ENCODE measurements around the gene ZNF398. TPM values are rescaled to one million over a fixed set of nuclear protein-coding genes. Genes with fewer than 3 reads are reported as not detected.

ZNF398 gene
- total and polyA plus RNA-seq, 9 donors = 7.0 to 10.6 (median 8.5) TPM

GRCh38 chr7:149196151-149196704 is 49.0 kb downstream of the ZNF398 start:
- H3K27ac ChIP-seq (ENCODE audit: low read length) = peak overlapping the region; percentile 51
- WGBS (ENCODE audit: insufficient coverage) = 0% methylated on average over 7 of the region's 17 CpGs
- H3K27me3 ChIP-seq (ENCODE audit: control insufficient read depth, insufficient read depth, low read length) = peaks cover 3% of the 10 kb centered on the region
- no peaks in the 10 kb centered on the region for H3K9me3 ChIP-seq (replicated peaks; ENCODE audit: control insufficient read depth, low read depth, low read length)
- peaks cover 17% of the 10 kb centered on the region for H3K4me1 ChIP-seq (ENCODE audit: control insufficient read depth, insufficient read depth, low read length)
- no peak for DNase-seq
- H3K4me3 ChIP-seq (ENCODE audit: low read length) = peak overlapping the region; percentile 75
- peaks cover 33% of the 10 kb centered on the region for H3K36me3 ChIP-seq (ENCODE audit: control insufficient read depth, insufficient read depth, low read length)

- WGBS (ENCODE audit: insufficient coverage) = 17% methylated on average over 5 of the region's 7 CpGs
- peaks cover 17% of the 10 kb centered on the region for H3K4me1 ChIP-seq (ENCODE audit: control insufficient read depth, insufficient read depth, low read length)
- peak overlapping the region; percentile 20 for H3K27ac ChIP-seq (ENCODE audit: low read length)
- no peak for DNase-seq
- H3K9me3 ChIP-seq (replicated peaks; ENCODE audit: control insufficient read depth, low read depth, low read length) = no peaks in the 10 kb centered on the region
- peaks cover 38% of the 10 kb centered on the region for H3K36me3 ChIP-seq (ENCODE audit: control insufficient read depth, insufficient read depth, low read length)
- H3K27me3 ChIP-seq (ENCODE audit: control insufficient read depth, insufficient read depth, low read length) = peaks cover under 1% of the 10 kb centered on the region
- peak overlapping the region; percentile 75 for H3K4me3 ChIP-seq (ENCODE audit: low read length)
Measured at GRCh38 chr7:149196705-149197171, 49.5 kb downstream of the ZNF398 start.

DNA sequence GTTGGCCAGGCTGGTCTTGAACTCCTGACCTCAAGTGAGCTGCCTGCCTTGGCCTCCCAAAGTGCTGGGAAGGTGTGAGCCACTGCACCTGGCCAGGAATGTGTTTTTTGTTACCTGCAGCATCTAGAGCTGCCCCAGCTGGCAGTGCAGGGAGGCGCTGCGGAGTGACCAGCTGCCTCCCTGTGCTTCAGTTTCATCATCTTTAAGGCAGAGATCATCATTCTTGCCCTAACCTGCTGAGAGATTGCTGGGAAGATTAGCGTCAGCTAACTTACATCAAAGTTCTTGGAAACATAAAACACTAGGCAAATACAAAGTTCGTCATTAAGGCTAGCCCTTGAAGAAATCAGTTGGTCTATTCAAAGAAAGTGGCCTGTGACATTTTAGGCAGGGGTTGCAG is 50.4 kb downstream of the ZNF398 start:
- H3K27ac ChIP-seq (ENCODE audit: low read length) = no peak overlapping the region
- whole genome bisulfite sequencing (ENCODE audit: insufficient coverage) = 88% methylated on average over 2 of the region's 4 CpGs
- H3K4me3 ChIP-seq (ENCODE audit: low read length) = no peak overlapping the region
- H3K27me3 ChIP-seq (ENCODE audit: control insufficient read depth, insufficient read depth, low read length) = no peaks in the 10 kb centered on the region
- DNase-seq = no peak
- no peaks in the 10 kb centered on the region for H3K9me3 ChIP-seq (replicated peaks; ENCODE audit: control insufficient read depth, low read depth, low read length)
- peaks cover 17% of the 10 kb centered on the region for H3K4me1 ChIP-seq (ENCODE audit: control insufficient read depth, insufficient read depth, low read length)
- H3K36me3 ChIP-seq (ENCODE audit: control insufficient read depth, insufficient read depth, low read length) = peaks cover 44% of the 10 kb centered on the region

DNA sequence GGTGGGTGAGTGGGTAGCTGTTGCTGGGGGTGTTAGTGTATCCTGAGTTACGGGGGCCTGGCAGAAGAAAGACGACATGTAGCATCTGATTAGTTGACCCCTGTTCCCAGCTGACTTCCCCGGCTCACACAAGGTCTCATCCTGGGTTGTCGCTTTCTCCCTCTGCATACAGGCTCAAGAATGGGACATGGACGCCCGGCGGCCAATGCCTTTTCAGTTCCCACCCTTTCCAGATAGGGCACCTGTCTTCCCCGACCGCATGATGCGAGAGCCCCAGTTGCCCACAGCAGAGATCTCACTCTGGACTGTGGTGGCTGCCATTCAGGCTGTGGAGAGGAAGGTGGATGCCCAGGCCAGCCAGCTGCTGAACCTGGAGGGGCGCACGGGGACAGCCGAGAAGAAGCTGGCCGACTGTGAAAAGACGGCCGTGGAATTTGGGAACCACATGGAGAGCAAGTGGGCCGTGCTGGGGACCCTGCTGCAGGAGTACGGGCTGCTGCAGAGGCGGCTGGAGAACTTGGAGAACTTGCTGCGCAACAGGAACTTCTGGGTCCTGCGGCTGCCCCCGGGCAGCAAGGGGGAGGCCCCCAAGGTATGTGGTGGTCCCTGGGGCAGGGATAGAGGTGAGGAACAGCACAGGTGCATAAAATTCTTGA is 51.0 kb downstream of the ZNF398 start:
- WGBS (ENCODE audit: insufficient coverage) = 93% methylated on average over 22 of the region's 22 CpGs
- peaks cover 17% of the 10 kb centered on the region for H3K4me1 ChIP-seq (ENCODE audit: control insufficient read depth, insufficient read depth, low read length)
- peaks cover 50% of the 10 kb centered on the region for H3K36me3 ChIP-seq (ENCODE audit: control insufficient read depth, insufficient read depth, low read length)
- DNase-seq = no peak
- H3K9me3 ChIP-seq (replicated peaks; ENCODE audit: control insufficient read depth, low read depth, low read length) = no peaks in the 10 kb centered on the region
- H3K27ac ChIP-seq (ENCODE audit: low read length) = no peak overlapping the region
- no peaks in the 10 kb centered on the region for H3K27me3 ChIP-seq (ENCODE audit: control insufficient read depth, insufficient read depth, low read length)
- no peak overlapping the region for H3K4me3 ChIP-seq (ENCODE audit: low read length)

GRCh38 chr7:149199234-149199995 is 52.2 kb downstream of the ZNF398 start:
- peaks cover 61% of the 10 kb centered on the region for H3K36me3 ChIP-seq (ENCODE audit: control insufficient read depth, insufficient read depth, low read length)
- H3K4me3 ChIP-seq (ENCODE audit: low read length) = no peak overlapping the region
- DNase-seq = no peak
- peaks cover 17% of the 10 kb centered on the region for H3K4me1 ChIP-seq (ENCODE audit: control insufficient read depth, insufficient read depth, low read length)
- WGBS (ENCODE audit: insufficient coverage) = 86% methylated on average over 6 of the region's 6 CpGs
- no peaks in the 10 kb centered on the region for H3K27me3 ChIP-seq (ENCODE audit: control insufficient read depth, insufficient read depth, low read length)
- H3K27ac ChIP-seq (ENCODE audit: low read length) = no peak overlapping the region
- no peaks in the 10 kb centered on the region for H3K9me3 ChIP-seq (replicated peaks; ENCODE audit: control insufficient read depth, low read depth, low read length)

DNA sequence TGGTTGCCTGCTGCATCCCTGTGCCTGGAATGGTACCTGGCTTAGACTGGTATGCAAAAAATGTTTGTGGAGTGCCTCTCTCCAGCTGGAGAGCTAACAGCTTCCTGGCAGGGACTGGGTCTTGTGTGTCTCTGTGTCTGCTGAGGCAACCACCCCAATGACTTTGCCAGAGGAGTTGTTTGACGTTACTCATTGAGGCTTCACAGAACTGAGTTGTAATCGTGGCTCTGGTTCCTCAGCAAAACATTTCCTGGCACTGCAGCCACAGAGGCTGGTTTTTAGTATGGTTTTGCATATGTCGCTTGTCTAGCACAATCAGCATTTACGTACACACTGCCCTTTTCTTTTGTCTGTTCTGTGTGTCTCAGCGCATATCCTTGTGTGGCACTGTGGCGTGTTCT is 55.6 kb downstream of the ZNF398 start:
- Histone ChIP-seq H3K27ac (ENCODE audit: low read length) (no peak overlapping the region), H3K27me3 (ENCODE audit: control insufficient read depth, insufficient read depth, low read length) (no peaks in the 10 kb centered on the region), H3K4me1 (ENCODE audit: control insufficient read depth, insufficient read depth, low read length) (no peaks in the 10 kb centered on the region), H3K9me3 (replicated peaks; ENCODE audit: control insufficient read depth, low read depth, low read length) (no peaks in the 10 kb centered on the region), H3K36me3 (ENCODE audit: control insufficient read depth, insufficient read depth, low read length) (peaks cover 85% of the 10 kb centered on the region), H3K4me3 (ENCODE audit: low read length) (no peak overlapping the region)
- no peak for DNase-seq
- 90% methylated on average over 4 of the region's 6 CpGs for WGBS (ENCODE audit: insufficient coverage)

DNA sequence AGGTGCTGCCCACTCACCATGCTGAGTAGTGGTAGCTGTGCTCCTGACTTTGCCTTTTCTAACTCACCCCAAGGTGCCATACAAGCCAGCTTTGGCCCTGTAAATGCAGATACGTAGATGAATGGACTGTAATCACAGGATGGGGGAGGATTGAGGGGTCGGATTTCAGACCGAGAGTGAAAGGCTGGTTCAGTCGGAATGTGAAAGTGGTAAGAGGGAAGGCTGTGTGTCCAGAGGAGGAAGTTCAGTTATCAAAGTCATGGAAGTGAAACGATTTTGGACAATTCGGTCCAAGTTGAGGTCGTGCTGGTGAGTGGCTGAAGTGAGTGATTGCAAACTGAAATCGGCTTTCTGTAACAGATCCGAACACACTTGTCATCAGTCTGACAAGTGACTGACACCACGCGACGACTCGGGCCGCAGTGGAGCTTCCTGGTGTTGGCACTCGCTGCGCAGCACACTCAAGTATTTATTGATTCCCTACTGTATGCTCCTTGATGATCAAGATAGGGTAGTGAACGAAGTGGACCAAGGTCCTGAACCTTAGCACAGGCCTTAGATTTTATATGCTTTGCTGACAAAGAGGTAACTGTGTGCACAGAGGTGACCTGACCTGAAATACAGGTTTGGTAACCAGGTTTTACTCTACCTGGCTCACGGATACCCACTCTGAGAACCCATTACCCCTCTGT is 58.6 kb downstream of the ZNF398 start:
- no peak for DNase-seq
- Histone ChIP-seq H3K9me3 (replicated peaks; ENCODE audit: control insufficient read depth, low read depth, low read length) (no peaks in the 10 kb centered on the region), H3K4me1 (ENCODE audit: control insufficient read depth, insufficient read depth, low read length) (no peaks in the 10 kb centered on the region), H3K36me3 (ENCODE audit: control insufficient read depth, insufficient read depth, low read length) (peaks cover 84% of the 10 kb centered on the region), H3K27me3 (ENCODE audit: control insufficient read depth, insufficient read depth, low read length) (no peaks in the 10 kb centered on the region), H3K27ac (ENCODE audit: low read length) (no peak overlapping the region), H3K4me3 (ENCODE audit: low read length) (no peak overlapping the region)
- WGBS (ENCODE audit: insufficient coverage) = 80% methylated on average over 12 of the region's 18 CpGs

DNA sequence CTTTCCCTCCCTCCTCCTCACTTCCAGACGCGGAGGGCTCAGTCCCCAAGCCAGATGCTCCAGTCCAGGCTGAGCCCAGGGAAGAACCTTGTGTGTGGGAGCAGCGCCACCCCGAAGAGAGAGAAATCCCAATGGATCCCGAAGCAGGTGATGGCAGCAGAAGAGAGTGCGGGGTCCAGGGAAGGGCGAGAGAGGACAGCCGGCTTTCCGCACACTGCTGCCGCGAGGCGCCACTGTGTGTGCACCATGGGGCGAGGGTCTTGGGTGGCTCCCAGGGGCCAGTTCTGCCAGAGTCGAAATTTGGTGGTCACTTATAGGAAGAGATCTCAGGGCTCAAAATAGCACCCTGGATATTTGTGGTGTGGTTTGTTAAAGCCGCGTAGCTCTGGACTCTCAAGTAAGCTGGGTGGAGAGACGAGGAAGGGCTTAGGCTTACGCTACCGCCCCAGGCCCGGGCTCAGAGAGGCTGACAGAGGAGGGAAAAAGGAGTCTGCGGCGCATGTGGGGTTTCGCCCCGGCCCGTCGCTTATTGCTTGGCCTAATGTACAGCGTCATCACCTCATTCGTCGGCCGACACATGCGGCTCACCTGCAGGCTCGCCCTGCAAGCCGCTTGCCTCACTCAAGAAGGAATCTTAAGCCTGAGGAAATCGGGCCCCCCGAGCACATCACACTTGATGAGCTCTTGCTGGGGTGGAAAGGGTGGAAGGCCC is 60.2 kb downstream of the ZNF398 start:
- Histone ChIP-seq H3K9me3 (replicated peaks; ENCODE audit: control insufficient read depth, low read depth, low read length) (no peaks in the 10 kb centered on the region), H3K4me1 (ENCODE audit: control insufficient read depth, insufficient read depth, low read length) (no peaks in the 10 kb centered on the region), H3K27me3 (ENCODE audit: control insufficient read depth, insufficient read depth, low read length) (no peaks in the 10 kb centered on the region), H3K36me3 (ENCODE audit: control insufficient read depth, insufficient read depth, low read length) (peaks cover 86% of the 10 kb centered on the region), H3K4me3 (ENCODE audit: low read length) (no peak overlapping the region), H3K27ac (ENCODE audit: low read length) (no peak overlapping the region)
- no peak for DNase-seq
- 89% methylated on average over 31 of the region's 35 CpGs for WGBS (ENCODE audit: insufficient coverage)

DNA sequence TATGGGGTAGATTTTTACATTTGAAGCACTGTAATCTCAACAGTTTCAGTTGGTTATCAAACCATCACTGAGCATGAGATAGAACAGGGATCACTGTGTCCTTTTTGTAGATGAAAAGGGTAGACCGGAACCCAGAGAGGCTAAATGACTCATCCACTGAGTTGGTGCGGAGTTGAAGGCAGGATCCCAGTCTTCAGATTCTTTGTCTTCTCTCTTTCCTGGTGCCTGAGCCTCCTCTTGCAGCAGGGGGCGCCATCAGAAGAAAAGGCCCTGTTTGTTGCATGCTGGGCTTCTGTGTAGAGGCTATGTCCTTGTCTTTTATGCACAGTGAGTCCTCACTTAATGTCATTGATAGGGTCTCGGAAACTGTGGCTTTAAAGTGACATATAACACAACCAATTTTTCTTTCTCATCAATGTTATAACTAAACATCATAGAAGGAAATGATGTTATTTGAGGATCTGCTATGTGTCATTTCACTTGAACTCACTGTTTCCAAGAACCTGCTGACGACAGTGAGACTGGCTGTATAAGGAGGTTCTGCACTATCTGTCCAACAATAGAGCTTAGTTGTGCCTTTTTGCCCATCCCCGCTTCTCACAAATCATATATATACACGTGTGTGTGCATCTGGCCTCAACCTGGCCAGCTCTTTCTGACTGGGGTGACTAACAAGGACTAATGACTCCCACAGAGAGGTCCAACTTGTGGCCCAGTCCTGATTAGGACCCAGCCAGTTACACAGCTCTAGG is 62.4 kb downstream of the ZNF398 start:
- H3K9me3 ChIP-seq (replicated peaks; ENCODE audit: control insufficient read depth, low read depth, low read length) = no peaks in the 10 kb centered on the region
- 59% methylated on average over 4 of the region's 7 CpGs for WGBS (ENCODE audit: insufficient coverage)
- no peaks in the 10 kb centered on the region for H3K27me3 ChIP-seq (ENCODE audit: control insufficient read depth, insufficient read depth, low read length)
- no peak overlapping the region for H3K27ac ChIP-seq (ENCODE audit: low read length)
- no peak overlapping the region for H3K4me3 ChIP-seq (ENCODE audit: low read length)
- H3K36me3 ChIP-seq (ENCODE audit: control insufficient read depth, insufficient read depth, low read length) = peaks cover 86% of the 10 kb centered on the region
- DNase-seq = no peak
- no peaks in the 10 kb centered on the region for H3K4me1 ChIP-seq (ENCODE audit: control insufficient read depth, insufficient read depth, low read length)
